NCI-H82 treated with DMSO at 0.1 percent for 48 hours (cell line): ENCODE data around the gene PIP5K1B.
A peak's percentile ranks its signal among the peaks of the same experiment; 100 is the strongest.

ENCODE experiments used
- DNase-seq: peaks from one replicate; lab custom pipeline; 2025; ENCODE audit not compliant: unreplicated experiment; lab: John Stamatoyannopoulos, UW

Gene PIP5K1B

GRCh38 chr9:69016191-69017096 lies 311.4 kb downstream of the PIP5K1B start:
- DNase-seq, result no peak

DNA sequence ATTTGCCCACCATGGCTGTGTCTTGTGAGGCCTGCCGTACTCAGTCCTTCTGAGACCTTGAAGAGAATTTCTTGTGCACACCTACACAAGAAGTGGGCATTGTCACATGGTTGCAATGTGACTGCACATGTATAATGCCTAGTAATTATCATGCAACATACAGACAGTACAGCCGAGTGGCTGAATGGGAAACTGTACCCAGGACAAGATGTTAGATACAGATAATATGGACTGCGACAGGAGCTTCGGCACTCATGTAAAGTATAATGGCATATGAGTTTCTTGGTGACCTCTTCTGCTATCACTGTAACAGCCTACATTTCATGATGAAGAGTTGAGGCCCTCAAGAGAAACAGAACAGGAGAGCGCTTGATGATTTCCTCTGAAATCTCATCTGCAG lies 313.7 kb downstream of the PIP5K1B start:
- no peak for DNase-seq

DNA sequence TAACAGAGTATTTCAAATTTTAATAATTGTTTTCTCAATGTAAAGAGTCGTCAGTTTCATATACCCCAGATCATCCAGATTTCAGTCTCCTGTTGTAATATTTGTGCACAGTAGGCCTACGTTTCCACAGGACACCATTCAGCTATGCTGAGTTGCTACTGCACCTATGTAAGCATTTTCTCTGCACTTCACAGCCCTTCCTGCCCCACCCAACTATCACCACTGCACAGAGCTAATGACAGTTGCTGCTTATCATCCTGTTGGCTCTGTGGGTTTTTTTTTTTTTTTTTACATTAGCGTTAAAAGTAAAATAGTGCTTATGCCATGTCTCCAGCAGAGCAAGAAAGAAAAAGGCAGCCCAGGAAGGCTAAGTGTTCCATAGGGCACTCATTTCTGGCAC lies 314.8 kb downstream of the PIP5K1B start:
- DNase-seq, result no peak

- no peak for DNase-seq
These were observed 315.5 kb downstream of the PIP5K1B start for GRCh38 chr9:69020301-69021145.

DNA sequence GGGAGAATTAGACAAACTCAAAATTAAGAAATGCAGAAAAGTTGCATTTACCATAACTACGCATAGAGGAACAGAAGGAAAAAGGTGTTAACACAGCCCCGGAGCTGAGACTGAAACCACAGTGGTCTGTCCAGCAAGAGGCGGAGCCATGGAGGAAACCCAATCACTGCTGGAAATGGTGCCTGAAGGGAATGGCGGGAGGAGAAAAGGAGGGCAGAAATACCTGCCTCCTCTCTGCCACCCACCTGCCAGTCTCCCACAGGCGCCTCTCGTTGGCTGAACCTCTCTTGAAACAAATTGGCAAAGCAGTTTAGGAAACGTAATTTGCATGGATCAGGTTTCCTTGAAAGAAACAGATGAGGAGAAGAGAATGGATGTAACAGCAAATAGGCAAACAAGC lies 318.6 kb downstream of the PIP5K1B start:
- no peak for DNase-seq

- peak; percentile 54 for DNase-seq
These were observed 322.5 kb downstream of the PIP5K1B start for GRCh38 chr9:69027355-69028097.

DNA sequence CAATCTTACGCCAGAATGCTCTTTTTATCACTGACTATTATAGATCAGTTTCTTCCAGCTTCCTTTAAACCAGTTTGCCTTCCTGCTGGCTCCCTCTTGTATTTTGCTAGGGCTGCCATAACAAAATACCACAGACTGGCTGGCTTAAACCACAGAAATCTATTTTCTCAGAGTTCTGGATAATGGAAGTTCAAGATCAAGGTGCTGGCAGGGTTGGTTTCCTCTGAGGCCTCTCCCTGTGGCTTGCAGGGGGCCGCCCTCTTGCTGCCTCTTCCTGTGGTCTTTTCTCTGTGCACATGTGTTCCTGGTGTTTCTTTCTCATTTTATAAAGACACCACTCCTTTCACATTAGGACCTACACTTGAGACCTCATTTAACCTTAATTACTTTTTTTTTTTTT lies 323.7 kb downstream of the PIP5K1B start:
- DNase-seq, result no peak

GRCh38 chr9:69029535-69029934 lies 324.5 kb downstream of the PIP5K1B start:
- DNase-seq, result no peak

GRCh38 chr9:69030851-69031645 lies 326.0 kb downstream of the PIP5K1B start:
- DNase-seq, result no peak

DNA sequence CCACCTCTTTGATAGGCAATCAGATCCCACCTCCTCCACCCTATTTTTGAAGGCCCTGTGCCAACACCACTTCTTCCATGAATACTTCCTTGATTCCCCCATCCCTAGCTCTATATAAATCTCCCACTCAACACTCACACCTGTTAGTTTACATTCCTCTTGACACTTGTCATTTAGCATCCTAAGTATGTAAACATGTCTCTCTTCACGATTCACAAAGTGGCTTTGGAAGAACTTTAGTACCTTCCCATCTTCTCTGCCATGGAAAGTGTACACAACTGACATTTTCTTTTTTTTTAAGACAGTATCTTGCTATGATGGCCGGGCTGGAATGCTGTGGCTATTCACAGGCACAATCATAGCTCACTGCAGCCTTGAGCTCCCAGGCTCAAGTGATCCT lies 329.0 kb downstream of the PIP5K1B start:
- DNase-seq, result no peak

- peak; percentile 34 for DNase-seq
These were observed 330.6 kb downstream of the PIP5K1B start, which contains the start of gene FXN for GRCh38 chr9:69035438-69036308. FXN (plus strand) TSS chr9:69035752; CDS start chr9:69035783, 31 bp downstream.

DNA sequence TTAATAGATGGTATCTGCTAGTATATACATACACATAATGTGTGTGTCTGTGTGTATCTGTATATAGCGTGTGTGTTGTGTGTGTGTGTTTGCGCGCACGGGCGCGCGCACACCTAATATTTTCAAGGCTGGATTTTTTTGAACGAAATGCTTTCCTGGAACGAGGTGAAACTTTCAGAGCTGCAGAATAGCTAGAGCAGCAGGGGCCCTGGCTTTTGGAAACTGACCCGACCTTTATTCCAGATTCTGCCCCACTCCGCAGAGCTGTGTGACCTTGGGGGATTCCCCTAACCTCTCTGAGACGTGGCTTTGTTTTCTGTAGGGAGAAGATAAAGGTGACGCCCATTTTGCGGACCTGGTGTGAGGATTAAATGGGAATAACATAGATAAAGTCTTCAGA lies 331.3 kb downstream of the PIP5K1B start:
- DNase-seq, result no peak

DNA sequence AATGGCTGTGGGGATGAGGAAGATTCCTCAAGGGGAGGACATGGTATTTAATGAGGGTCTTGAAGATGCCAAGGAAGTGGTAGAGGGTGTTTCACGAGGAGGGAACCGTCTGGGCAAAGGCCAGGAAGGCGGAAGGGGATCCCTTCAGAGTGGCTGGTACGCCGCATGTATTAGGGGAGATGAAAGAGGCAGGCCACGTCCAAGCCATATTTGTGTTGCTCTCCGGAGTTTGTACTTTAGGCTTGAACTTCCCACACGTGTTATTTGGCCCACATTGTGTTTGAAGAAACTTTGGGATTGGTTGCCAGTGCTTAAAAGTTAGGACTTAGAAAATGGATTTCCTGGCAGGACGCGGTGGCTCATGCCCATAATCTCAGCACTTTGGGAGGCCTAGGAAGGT lies 331.8 kb downstream of the PIP5K1B start:
- no peak for DNase-seq

DNA sequence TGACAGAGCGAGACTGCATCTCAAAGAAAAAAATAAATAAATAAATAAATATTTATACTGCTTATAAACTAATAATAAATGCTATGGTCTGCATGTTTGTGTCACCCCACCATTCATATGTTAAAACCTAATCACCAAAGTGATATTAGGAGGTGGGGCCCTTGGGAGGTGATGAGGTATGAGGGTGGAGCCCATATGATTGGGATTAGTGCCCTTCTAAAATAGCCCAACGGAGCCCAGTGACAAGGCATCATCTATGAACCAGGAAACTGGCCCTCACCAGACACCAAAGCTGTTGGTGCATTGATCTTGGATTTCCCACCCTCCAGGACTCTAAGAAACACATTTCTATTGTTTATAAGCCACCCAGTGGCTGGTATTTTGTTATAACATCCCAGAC lies 335.6 kb downstream of the PIP5K1B start:
- DNase-seq, result no peak

DNA sequence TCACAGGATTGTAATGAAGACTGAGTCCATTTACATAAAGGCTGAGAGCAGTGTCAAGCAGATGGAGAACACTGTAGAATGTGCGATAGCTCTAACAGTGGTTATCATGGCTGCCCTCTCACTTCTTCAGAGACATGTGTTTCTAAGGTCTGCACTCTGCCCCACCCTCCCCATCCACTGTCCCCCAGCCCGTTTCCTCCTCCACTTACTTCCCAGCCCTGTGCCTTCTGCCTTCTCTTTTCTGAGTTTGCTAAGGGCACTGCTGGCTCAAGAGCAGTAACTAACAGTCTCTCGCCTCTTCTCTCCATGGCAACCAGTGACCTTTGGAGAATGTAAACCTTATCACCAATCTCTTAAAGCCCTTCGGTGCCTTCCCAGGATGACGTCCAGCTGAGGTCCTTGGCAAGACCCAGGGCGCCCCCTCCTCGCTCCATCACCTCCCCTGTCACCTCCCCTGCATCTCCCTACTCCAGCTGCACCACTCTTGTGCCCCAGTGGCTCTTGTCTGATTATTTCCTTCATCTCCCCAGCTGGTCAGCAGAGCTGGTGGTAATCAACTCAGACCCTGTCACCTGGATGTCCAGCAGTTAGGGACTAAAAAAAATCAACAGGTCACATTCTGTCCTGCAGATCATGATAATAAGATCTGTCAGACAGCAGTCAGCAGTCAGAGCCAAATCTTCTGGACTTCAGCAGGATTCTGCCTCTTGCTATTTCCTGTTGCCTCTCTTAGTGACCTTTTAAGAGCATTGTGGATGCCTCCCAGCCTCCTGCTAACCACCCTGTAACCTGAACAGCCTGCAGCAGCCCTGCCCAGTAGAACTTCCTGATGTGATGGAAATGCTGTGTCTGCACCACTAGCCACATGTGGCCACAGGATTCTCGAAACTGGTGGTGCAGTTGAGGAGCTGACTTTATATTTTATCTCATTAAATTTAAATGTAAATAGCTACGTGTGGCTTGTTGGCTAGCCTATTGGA lies 339.5 kb downstream of the PIP5K1B start:
- DNase-seq, result no peak

DNA sequence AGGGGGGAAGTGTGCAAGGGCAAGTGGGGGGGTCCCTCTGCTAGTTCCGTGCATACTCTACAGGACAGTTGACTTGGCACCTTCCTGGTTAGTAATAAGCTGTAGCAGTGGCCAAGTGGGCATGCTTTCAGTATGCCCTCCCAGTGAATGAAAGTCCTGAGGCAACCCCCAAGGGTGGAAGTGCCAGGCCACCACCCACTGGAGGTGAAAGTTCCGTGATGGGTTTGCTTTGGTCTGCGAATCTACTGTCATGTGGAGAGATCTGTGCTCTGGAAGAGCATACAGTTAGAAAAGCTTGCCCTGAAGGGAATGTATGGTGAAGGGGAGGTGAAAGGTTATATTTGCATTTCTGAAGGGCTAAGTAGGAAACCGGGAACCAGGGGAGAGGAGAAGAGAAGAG lies 340.8 kb downstream of the PIP5K1B start:
- DNase-seq, result no peak

GRCh38 chr9:69046723-69047122 lies 341.7 kb downstream of the PIP5K1B start:
- DNase-seq, result no peak

DNA sequence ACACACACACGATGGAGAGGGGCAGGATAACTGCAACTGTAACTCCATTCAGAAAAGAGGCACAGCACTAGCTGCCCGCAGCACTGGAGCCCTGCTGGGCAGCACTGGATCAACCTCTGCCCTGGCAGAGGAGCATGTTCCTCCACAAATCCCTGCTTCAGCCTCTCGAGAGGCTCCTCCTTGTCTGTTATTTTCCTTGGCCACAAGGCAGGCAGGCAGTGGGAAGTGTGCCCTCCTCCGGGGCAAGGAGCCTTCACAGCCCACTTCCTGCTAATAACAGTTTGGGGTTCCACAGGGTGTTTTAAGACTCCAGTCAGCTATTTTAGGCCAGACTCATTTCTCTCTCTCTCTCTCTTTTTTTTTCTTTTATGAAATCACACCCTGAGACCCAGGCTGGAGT lies 342.3 kb downstream of the PIP5K1B start:
- no peak for DNase-seq
